GM18517 (cell line): Measurements from ENCODE around the gene ATP11B.
"Not testable (repeated sequence)": the region's sequence is repeated elsewhere in the genome, so short reads cannot be mapped to it uniquely, and the experiment has no call there.

Source experiments
- ATAC-seq: cut with Tn5 transposase; IDR thresholded peaks from one replicate; pipeline ENCODE4 v1.9.1; 2021; ENCODE audit warnings: mild to moderate bottlenecking, moderate library complexity; ENCODE audit not compliant: unreplicated experiment

Gene ATP11B

GRCh38 chr3:182824957-182825356, 31.7 kb downstream of the ATP11B start:
- ATAC-seq, result no peak

DNA sequence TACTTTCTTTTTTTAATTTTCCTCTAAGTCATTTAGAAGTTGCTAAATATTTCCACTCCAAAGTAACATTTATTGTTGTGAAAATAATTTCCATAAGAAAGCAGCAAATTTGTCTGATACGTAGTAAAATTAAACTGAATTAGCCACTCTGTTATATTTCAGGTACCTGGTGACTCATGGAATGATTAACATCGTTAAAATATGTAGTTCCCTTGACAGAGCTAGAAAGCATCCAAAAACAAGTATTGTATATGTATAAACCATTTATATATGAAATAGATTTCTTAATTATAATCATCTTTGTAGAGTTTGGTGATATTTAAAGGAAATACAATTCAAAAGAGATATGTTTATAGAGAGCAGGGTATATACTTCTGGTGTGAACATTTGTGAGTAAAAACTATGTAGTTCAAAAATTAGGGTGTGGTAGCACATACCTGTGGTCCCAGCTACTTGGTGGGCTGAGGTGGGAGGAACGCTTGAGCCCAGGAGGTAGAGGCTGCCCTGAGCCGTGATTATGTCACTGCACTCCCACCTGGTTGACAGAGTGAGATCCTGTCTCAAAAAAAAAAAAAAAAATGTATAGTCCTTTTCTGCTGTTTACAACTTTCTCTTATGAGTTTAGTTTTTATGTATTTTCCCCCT, 36.6 kb downstream of the ATP11B start:
- no peak for ATAC-seq

GRCh38 chr3:182837855-182838454, 44.7 kb downstream of the ATP11B start:
- ATAC-seq, result no peak

DNA sequence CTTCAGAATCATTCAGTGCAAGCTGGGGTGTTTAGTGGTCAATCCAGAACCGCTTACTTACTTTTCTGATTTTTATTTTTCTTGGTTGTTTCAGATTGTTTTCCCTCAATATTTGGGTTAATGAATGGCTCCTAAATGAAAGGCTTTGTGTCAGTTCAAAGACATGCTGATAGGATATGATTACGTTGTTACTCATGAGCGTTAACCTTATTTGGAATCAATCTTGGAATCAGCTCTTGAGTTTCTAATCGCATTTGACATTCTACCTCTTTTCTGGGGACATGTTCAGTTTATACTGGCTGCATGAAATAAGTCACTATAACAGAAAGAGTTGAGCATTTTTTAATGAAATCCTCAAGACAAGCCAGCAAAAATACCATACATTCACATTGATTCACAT, 50.2 kb downstream of the ATP11B start:
- ATAC-seq, result no peak

DNA sequence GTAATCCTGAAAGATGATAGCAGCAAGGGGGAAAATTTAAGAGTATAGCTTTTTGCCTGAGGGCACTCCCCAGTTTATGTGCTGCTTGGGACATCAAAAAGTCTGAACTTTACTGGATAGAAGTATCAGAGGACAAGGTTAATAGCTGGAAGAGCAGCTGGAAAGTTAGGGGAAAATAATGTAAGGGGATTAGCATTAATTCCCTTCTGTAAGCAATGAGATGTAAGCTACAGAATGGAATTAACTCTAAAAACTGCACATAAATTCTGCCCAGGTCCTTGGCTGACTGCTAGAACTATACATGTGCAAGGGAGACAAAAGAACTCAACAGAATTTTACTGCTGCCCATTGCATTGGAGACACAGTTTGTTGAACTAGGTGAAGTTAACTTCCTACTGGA, 55.6 kb downstream of the ATP11B start:
- ATAC-seq, result no peak

GRCh38 chr3:182855076-182855475, 61.8 kb downstream of the ATP11B start:
- no peak for ATAC-seq

DNA sequence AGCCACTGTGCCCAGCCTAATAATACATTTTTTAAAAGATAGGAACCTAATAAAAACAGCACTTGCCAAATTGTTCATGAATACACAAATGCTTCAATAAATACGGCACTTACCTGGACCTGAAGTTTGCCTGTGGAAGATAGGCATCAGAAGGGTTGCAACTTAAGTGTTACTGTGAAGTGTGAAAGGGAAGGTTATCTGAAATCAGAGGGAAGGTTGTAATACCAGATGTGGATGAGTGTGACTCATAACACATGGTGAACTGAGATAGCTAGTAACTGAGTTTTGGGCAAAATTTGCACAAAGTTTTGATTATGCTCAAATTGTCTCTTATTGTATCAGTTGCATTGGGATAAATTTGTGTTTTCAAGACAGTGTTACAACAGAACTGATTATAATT, 68.0 kb downstream of the ATP11B start:
- ATAC-seq, result no peak

DNA sequence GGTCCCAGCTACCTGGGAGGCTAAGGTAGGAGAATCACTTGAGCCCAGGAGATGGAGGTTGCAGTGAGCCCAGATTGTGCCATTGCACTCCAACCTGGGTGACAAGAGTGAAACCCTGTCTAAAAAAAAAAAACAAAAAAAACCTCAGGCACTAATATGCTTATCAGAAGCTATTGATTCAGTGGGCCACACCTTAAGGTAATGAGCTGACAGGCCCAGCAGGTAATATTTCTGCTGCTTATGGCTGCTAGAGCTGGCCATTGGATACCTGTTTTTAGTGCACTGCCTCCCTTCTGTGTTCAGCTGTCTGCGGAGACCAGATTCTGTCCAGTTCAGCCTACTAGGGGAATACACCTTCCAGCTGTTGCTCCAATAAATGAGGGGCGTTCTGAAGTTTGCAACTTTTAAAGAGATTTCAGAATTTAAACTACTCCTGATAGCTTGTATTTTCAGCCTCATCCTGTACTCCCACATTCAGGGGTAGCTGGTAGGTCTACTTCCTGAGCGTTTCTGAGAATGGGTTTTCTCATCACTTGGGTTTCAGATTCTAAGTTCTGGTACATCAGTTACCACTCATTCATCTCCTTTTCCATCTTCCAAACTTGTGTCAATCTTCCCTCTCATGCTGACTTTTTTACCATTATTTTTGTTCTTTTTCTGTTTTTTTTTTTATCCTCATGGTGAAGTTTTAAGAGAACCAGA, 69.0 kb downstream of the ATP11B start:
- ATAC-seq, result no peak

DNA sequence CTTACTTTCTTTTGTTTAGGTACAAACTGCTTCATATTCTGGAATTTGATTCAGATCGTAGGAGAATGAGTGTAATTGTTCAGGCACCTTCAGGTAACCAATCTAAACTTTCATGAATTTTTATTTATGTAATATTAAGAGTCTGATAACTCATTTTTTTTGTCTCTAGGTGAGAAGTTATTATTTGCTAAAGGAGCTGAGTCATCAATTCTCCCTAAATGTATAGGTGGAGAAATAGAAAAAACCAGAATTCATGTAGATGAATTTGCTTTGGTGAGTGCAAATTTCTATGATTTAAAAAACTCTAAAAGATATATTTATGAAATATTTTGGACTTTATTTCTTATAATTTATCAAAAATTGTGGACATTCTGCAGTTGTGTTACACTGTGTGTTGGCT, 75.8 kb downstream of the ATP11B start:
- no peak for ATAC-seq

GRCh38 chr3:182870917-182871316, 77.6 kb downstream of the ATP11B start:
- ATAC-seq, result not testable (repeated sequence)

DNA sequence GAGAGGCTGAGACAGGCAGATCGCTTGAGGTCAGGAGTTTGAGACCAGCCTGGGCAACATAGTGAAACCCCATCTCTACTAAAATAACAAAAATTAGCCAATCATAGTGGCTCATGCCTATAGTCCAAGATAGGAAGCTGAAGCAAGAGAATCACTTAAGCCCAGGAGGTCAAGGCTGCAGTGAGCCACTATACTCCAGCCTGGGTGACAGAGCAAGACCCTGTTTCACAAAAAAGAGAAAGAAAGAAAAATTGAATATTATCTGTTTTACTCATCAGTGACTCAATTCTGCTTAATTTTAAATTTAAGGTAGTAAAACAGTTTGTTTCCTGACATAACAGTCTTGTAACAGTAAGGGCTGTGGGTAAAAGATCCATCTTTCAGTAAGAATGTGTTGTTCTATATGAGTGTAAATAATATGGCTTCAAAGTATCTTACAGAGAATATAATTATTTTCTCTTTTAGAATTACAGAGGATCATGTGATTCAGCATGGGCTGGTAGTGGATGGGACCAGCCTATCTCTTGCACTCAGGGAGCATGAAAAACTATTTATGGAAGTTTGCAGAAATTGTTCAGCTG, 85.8 kb downstream of the ATP11B start:
- ATAC-seq, result no peak

GRCh38 chr3:182886497-182886896, 93.2 kb downstream of the ATP11B start:
- ATAC-seq, result no peak

GRCh38 chr3:182889948-182890629, 96.8 kb downstream of the ATP11B start:
- ATAC-seq, result no peak

DNA sequence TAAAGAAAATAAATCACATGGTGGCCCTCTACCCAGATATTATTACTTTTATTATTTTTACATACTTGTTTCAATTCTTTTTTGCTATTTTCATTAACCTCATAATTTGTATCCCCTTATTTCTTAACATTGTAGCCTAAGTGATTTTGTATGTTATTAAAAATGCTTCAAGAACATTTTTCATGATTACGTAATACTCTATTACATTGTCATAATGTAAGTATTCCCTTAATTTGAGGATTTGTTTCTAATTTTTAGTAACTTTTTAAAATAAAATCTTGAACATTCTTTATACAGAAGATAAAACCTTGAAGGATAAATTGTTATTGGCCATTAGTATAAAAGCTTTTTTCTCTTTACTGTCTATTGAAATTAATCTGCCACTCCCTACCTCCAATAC, 98.1 kb downstream of the ATP11B start:
- ATAC-seq, result no peak

DNA sequence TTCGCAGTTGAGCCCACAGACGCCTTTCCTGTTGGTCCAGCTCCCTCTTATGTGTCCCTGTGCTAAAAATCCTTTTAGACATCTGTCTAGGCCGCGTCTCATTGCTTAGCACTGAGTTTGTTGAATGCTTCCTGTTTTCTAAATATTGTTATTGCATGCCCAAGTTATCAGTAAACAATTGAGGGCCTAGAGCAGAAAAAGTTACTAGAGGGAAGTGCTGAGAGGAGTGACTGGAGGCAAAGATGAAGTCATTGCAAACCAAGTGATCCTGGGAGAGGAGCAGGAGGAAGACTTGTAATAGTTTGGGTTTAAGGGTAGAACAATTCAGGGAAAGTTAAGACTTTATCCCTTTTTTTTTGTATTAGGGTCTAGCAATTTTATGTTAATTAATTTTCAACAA, 98.9 kb downstream of the ATP11B start:
- no peak for ATAC-seq

GRCh38 chr3:182895513-182896112, 102.3 kb downstream of the ATP11B start:
- ATAC-seq, result no peak

GRCh38 chr3:182896553-182896952, 103.2 kb downstream of the ATP11B start:
- ATAC-seq, result no peak

GRCh38 chr3:182902236-182902635, 108.9 kb downstream of the ATP11B start:
- no peak for ATAC-seq

GRCh38 chr3:182904164-182904563, 110.9 kb downstream of the ATP11B start:
- ATAC-seq, result no peak

- ATAC-seq, result no peak
These were observed 112.3 kb downstream of the ATP11B start for GRCh38 chr3:182905623-182906022.

DNA sequence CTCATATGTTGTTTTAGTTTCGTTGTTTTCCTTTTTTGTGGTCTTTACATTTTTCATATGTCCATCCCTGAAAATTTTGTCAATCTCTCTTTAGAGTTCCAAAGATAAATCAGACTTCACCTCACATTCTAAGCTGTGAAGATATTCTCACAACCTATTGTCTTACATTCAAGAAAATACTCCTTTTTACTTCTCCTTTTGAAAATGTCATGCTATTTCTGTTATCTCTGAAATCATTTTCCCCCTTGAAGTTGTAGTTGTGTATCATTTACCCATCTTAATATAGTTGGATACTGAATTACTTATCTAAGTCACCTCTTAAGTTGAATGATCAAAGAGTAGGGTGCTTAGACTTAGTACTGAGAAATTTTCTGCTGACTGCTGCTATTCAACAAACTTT, 112.7 kb downstream of the ATP11B start:
- no peak for ATAC-seq
